Nephron progenitor cell (in vitro differentiated cells): ENCODE data around the gene TRPM6.

Source experiments
- DNase-seq: peaks from one replicate; pipeline ENCODE4 v3.0.0; 2021
- H3K27ac Mint-ChIP-seq: 2 replicates; pipeline ENCODE4 v1.8.0; 2021; ENCODE audit warnings: mild to moderate bottlenecking, moderate library complexity, mixed read lengths
- H3K27me3 Mint-ChIP-seq: 2 replicates; pipeline ENCODE4 v1.8.0; 2021; ENCODE audit warnings: mild to moderate bottlenecking, low read depth, mixed read lengths; ENCODE audit not compliant: poor library complexity
- H3K36me3 Mint-ChIP-seq: 2 replicates; pipeline ENCODE4 v1.8.0; 2021; ENCODE audit warnings: low read depth, mixed read lengths
- H3K4me1 Mint-ChIP-seq: 2 replicates; pipeline ENCODE4 v1.8.0; 2021; ENCODE audit warnings: mixed read lengths
- H3K4me3 Mint-ChIP-seq: 2 replicates; pipeline ENCODE4 v1.8.0; 2021; ENCODE audit warnings: mild to moderate bottlenecking, moderate library complexity, mixed read lengths
- H3K9me3 Mint-ChIP-seq: 2 replicates; pipeline ENCODE4 v1.8.0; 2021; ENCODE audit warnings: mild to moderate bottlenecking, moderate library complexity, mixed read lengths
- TF ChIP-seq, protein P1 (sequence below): fragments of 200-600 bp; sonication (generic); IDR thresholded peaks from 2 replicates; pipeline ENCODE4 v1.5.0; 2021; ENCODE audit warnings: antibody characterized with exemption

TRPM6 gene

DNA sequence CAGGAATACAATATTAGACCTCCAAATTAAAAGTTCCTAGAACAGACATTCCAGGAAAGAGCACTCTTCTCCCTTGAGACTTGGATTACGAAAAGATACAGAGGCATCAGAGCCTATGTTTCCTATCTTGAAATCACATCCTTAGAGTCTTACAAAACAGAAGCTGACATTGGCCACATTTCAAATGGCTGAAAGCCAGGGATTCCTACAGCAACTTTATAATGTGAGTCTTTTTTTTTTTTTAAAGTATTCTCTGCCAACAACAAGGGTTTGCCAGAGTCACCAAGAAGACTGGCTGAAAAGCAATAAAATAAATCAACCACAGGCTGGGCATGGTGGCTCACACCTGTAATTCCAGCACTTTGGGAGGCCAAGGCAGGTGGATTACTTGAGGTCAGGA, 63.1 kb downstream of the TRPM6 start:
- TF ChIP-seq, protein P1, sequence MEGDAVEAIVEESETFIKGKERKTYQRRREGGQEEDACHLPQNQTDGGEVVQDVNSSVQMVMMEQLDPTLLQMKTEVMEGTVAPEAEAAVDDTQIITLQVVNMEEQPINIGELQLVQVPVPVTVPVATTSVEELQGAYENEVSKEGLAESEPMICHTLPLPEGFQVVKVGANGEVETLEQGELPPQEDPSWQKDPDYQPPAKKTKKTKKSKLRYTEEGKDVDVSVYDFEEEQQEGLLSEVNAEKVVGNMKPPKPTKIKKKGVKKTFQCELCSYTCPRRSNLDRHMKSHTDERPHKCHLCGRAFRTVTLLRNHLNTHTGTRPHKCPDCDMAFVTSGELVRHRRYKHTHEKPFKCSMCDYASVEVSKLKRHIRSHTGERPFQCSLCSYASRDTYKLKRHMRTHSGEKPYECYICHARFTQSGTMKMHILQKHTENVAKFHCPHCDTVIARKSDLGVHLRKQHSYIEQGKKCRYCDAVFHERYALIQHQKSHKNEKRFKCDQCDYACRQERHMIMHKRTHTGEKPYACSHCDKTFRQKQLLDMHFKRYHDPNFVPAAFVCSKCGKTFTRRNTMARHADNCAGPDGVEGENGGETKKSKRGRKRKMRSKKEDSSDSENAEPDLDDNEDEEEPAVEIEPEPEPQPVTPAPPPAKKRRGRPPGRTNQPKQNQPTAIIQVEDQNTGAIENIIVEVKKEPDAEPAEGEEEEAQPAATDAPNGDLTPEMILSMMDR: no peak
- no peaks in the 10 kb centered on the region for H3K36me3 Mint-ChIP-seq
- no peaks in the 10 kb centered on the region for H3K4me1 Mint-ChIP-seq
- H3K27me3 Mint-ChIP-seq: peaks cover 7% of the 10 kb centered on the region
- H3K4me3 Mint-ChIP-seq: no peak overlapping the region
- DNase-seq: no peak
- H3K9me3 Mint-ChIP-seq: no peaks in the 10 kb centered on the region
- no peak overlapping the region for H3K27ac Mint-ChIP-seq

DNA sequence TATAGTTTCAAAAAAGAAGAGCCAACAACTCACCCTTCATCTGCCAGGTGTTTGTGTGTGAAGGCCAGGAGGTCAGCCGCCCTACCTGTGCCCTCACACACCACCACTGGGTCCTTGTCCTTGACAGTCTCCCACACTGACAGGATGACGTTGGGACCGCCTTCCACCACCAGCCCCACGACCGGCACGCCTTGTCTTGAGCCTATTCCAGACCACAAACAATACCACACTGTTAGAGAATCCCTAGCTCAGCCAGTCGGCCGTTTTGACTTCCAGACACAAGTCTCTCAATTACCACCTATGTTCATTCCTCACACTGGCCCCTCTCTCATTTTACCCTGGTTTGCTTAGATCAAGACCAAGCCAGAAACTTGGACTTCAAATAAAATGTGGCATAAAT, 66.1 kb downstream of the TRPM6 start:
- no peaks in the 10 kb centered on the region for H3K4me1 Mint-ChIP-seq
- DNase-seq: no peak
- TF ChIP-seq, protein P1: no peak
- H3K4me3 Mint-ChIP-seq: no peak overlapping the region
- no peaks in the 10 kb centered on the region for H3K9me3 Mint-ChIP-seq
- H3K27me3 Mint-ChIP-seq: peaks cover 2% of the 10 kb centered on the region
- H3K27ac Mint-ChIP-seq: no peak overlapping the region
- H3K36me3 Mint-ChIP-seq: no peaks in the 10 kb centered on the region

DNA sequence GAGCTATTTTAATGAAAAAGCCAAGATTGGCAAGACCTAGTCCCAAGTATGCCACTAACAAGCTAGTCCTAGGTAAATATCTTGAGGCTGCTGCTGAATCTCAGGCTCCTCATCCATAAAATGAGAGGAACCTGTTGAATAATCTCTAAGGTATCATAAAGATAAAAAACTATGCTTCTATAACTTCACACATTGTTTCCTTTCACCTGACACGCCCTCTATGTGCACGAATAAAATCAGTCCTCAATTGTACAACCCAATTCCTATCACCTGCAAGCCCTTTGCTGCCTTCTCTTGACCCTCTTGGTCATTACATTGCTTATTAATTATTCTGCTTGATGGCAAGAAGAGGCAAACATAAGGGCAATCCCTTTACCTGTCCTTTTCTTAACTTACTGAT, 69.9 kb downstream of the TRPM6 start:
- Mint-ChIP-seq H3K27ac (no peak overlapping the region), H3K9me3 (no peaks in the 10 kb centered on the region), H3K4me3 (no peak overlapping the region), H3K36me3 (no peaks in the 10 kb centered on the region), H3K27me3 (peaks cover 5% of the 10 kb centered on the region), H3K4me1 (no peaks in the 10 kb centered on the region)
- TF ChIP-seq, protein P1: no peak
- no peak for DNase-seq

DNA sequence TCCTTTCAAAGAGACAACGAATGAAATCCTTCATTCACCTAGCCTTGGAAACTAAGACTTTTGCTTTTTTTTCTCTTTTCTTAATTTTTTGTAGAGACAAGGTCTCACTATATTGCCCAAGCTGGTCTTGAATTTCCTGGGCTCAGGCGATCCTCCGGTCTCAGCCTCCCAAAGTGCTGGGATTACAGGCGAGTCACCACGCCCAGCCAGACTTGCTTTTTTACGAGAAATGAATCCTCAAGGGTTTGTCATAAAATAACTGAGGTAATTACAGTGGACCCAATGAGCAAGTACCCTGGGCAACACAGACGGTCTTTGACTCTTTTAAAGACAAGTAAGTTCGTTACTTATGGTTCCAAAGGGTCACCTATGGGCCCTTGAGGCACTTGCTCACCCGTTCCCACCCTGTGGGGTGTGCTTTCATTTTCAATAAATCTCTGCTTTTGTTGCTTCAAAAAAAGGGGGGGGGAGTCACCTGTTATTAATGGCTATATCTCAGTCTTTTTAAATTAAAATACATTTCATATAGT, 70.4 kb downstream of the TRPM6 start:
- Mint-ChIP-seq H3K36me3 (no peaks in the 10 kb centered on the region), H3K27ac (no peak overlapping the region), H3K4me3 (no peak overlapping the region), H3K27me3 (peaks cover 5% of the 10 kb centered on the region), H3K9me3 (no peaks in the 10 kb centered on the region), H3K4me1 (no peaks in the 10 kb centered on the region)
- TF ChIP-seq, protein P1: no peak
- no peak for DNase-seq

DNA sequence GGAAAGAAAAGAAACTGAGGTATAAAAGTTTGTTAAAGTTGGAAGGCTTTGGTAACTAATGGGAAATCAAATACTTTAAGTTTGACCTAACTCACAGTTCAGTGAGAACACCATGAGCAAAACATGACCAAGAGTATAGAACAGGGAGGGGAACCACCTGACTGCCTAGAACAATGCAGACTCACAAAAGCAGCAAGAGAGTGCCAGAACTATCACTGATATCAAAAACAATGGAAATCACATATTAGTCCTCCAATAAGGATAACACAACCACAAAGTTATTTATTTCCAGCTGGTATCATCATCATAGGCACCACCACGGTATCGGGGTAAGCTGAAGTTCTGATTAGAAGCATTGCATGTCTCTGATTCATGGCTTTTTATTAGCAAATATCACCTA, 77.5 kb downstream of the TRPM6 start:
- peaks cover 12% of the 10 kb centered on the region for H3K4me1 Mint-ChIP-seq
- H3K4me3 Mint-ChIP-seq: no peak overlapping the region
- no peaks in the 10 kb centered on the region for H3K9me3 Mint-ChIP-seq
- no peak overlapping the region for H3K27ac Mint-ChIP-seq
- peaks cover 7% of the 10 kb centered on the region for H3K27me3 Mint-ChIP-seq
- no peaks in the 10 kb centered on the region for H3K36me3 Mint-ChIP-seq
- no peak for DNase-seq
- TF ChIP-seq, protein P1: no peak

DNA sequence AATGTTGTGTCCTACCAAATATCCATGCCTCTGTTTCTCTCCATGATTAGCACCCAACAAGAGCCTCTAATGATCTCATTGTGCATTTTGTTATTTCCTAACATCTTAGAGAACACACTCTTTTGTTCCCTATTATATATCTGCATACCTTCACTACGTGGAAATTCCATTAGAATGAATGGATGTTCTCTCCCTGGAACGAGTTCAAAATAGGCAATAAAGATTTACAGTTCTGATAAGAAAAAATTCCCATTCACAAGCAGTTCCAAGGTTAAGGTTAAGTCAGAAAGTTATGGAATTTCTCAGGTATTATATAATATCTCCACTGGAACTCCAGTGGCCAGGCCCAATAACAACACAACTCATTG, 83.7 kb downstream of the TRPM6 start:
- TF ChIP-seq, protein P1: no peak
- no peaks in the 10 kb centered on the region for H3K9me3 Mint-ChIP-seq
- H3K27me3 Mint-ChIP-seq: peaks cover 11% of the 10 kb centered on the region
- no peak overlapping the region for H3K27ac Mint-ChIP-seq
- peaks cover 12% of the 10 kb centered on the region for H3K4me1 Mint-ChIP-seq
- no peak for DNase-seq
- H3K36me3 Mint-ChIP-seq: no peaks in the 10 kb centered on the region
- H3K4me3 Mint-ChIP-seq: no peak overlapping the region
